Fibroblast of the aortic adventitia (primary cell): ENCODE data around the gene TRANK1. TPM values are rescaled to one million over a fixed set of nuclear protein-coding genes. Genes with fewer than 3 reads are reported as not detected.

Experiments
- DNase-seq: peaks from one replicate; pipeline ENCODE4 v3.0.0-alpha.2; 2010; ENCODE audit warnings: low read depth
- H3K4me3 ChIP-seq: 2 replicates; pipeline ENCODE4 v1.5.1; 2011; ENCODE audit warnings: low read depth, mild to moderate bottlenecking, control low read depth, low read length, moderate library complexity
- total RNA-seq: library from RNA; depleted of rRNA; stranded (reverse); fragments of >200 nt; gene quantifications from 2 replicates; pipeline ENCODE4 v1.2.3, GENCODE V29; 2012; ENCODE audit warnings: low replicate concordance
- TF ChIP-seq, protein P1 (sequence below): IDR thresholded peaks from 2 replicates; pipeline ENCODE4 v1.5.1; 2011; ENCODE audit warnings: mild to moderate bottlenecking, low read length, control low read depth, inconsistent platforms; ENCODE audit not compliant: insufficient read depth

TRANK1 gene
- 32.9 and 123 TPM in 2 replicates for total RNA-seq

DNA sequence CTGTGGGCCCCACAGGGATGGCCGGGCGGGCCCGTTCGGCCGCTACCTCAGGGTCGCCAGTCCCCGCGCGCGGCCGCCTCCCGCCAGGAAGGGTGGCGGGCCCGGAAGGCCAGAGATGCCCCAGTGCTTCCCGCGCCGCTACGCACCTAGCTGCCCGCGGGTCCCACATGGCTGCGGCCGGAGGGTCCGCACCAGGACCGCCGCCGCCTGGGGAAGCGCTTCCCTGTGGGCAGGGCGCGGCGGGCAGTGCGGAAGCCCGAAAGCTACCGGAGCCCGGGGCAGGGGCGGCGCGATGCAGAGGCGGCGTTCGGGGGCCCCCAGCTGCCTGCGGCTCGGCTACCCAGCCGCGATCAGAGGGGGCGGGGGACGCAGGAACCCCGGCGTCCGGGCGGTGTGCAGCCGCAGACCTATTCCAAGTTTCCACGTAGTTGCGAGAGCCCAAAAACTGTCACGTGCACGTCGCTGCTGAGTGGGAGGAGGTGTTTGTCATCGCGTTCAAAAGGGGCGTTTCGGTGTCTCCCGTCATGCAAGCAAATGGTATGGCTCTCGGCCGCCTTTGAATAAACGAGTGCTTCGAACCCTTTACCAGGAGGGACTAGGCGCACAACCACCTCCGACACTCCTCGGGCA lies at the start of gene TRANK1:
Gene TRANK1, minus strand, starts transcription at position 414 of the 630 bp plus-strand sequence. Its CDS starts 245 bp downstream, at position 169.
- H3K4me3 ChIP-seq: peak within 1 kb of the TSS; percentile 77
- TF ChIP-seq, protein P1, sequence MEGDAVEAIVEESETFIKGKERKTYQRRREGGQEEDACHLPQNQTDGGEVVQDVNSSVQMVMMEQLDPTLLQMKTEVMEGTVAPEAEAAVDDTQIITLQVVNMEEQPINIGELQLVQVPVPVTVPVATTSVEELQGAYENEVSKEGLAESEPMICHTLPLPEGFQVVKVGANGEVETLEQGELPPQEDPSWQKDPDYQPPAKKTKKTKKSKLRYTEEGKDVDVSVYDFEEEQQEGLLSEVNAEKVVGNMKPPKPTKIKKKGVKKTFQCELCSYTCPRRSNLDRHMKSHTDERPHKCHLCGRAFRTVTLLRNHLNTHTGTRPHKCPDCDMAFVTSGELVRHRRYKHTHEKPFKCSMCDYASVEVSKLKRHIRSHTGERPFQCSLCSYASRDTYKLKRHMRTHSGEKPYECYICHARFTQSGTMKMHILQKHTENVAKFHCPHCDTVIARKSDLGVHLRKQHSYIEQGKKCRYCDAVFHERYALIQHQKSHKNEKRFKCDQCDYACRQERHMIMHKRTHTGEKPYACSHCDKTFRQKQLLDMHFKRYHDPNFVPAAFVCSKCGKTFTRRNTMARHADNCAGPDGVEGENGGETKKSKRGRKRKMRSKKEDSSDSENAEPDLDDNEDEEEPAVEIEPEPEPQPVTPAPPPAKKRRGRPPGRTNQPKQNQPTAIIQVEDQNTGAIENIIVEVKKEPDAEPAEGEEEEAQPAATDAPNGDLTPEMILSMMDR: no peak
- DNase-seq: peak; percentile 66

DNA sequence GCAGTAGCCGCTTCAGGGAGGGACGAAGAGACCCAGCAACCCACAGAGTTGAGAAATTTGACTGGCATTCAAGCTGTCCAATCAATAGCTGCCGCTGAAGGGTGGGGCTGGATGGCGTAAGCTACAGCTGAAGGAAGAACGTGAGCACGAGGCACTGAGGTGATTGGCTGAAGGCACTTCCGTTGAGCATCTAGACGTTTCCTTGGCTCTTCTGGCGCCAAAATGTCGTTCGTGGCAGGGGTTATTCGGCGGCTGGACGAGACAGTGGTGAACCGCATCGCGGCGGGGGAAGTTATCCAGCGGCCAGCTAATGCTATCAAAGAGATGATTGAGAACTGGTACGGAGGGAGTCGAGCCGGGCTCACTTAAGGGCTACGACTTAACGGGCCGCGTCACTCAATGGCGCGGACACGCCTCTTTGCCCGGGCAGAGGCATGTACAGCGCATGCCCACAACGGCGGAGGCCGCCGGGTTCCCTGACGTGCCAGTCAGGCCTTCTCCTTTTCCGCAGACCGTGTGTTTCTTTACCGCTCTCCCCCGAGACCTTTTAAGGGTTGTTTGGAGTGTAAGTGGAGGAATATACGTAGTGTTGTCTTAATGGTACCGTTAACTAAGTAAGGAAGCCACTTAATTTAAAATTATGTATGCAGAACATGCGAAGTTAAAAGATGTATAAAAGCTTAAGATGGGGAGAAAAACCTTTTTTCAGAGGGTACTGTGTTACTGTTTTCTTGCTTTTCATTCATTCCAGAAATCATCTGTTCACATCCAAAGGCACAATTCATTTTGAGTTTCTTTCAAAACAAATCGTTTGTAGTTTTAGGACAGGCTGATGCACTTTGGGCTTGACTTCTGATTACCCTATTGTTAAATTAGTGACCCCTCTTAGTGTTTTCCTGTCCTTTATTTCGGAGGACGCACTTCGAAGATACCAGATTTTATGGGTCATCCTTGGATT lies 48.8 kb upstream of the TRANK1 start, which contains the start of gene MLH1:
Gene MLH1, plus strand, starts transcription at position 193 of the 958 bp plus-strand sequence. Its CDS starts 30 bp downstream, at position 223.
- H3K4me3 ChIP-seq: peak within 1 kb of the TSS; percentile 97
- TF ChIP-seq, protein P1: no peak
- DNase-seq: peak; percentile 100

DNA sequence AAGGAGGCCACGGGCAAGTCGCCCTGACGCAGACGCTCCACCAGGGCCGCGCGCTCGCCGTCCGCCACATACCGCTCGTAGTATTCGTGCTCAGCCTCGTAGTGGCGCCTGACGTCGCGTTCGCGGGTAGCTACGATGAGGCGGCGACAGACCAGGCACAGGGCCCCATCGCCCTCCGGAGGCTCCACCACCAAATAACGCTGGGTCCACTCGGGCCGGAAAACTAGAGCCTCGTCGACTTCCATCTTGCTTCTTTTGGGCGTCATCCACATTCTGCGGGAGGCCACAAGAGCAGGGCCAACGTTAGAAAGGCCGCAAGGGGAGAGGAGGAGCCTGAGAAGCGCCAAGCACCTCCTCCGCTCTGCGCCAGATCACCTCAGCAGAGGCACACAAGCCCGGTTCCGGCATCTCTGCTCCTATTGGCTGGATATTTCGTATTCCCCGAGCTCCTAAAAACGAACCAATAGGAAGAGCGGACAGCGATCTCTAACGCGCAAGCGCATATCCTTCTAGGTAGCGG lies 48.0 kb upstream of the TRANK1 start, which contains the start of gene EPM2AIP1:
Gene EPM2AIP1, minus strand, starts transcription at position 326 of the 520 bp plus-strand sequence. Its CDS starts 54 bp downstream, at position 272.
- no peak for DNase-seq
- H3K4me3 ChIP-seq: peak within 1 kb of the TSS; percentile 97
- TF ChIP-seq, protein P1: peak; percentile 22

DNA sequence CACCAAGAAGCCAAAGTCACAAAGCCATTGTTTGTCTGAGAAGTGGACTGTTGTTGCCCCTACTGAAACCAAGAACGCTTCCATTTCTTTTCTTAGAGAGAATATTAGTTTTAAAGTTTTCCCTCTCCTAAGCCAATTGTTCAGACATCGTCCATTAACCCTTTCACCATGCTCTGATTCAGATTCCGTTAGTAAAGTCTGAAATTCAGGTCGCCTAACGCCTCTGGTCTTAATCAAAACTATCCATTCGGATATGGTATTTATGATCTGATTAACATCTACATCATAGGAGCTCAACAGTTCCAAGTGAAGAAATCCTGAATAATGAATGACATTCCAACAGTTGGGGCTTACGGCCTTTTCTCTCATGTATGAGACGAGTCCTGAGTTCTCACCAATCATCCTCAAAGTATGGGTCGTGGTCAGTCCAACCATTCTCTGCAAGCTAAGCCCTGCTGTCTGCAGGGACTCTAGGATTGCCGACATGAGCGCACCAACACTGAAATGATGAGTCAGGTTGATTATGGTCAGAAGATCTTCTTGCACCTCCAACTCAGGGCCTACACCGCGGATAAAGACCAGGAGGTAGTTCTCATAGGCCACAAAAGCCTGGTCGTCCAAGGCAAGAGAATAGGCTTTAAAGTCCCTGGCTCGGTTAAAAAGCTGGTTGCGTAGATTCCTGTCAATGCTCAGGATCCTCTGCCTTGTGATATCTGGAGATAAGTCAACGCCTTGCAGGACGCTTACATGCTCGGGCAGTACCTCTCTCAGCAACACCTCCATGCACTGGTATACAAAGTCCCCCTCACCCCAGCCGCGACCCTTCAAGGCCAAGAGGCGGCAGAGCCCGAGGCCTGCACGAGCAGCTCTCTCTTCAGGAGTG lies 47.3 kb upstream of the TRANK1 start:
- H3K4me3 ChIP-seq: peak overlapping the region; percentile 97
- TF ChIP-seq, protein P1: no peak
- DNase-seq: peak; percentile 64

DNA sequence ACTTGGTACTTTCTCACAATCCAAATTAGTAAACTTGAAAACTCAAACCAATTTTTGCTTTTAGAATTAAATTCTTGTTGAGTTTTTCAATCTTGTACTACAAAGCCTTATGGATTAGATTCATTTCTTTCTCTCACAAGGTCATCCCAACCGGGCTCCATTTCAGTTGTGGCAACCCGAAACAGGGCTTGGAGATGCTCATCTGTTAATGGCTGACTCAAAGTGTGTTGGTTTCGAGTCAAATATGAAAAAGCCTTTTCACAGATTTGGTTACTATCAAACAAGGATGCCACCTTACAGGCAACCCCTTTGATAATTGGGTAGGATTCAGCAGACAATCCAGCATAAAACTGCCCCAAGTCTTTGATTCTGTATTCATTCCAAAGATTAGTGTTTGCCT lies 46.3 kb upstream of the TRANK1 start:
- TF ChIP-seq, protein P1: no peak
- peak overlapping the region; percentile 97 for H3K4me3 ChIP-seq
- DNase-seq: no peak

DNA sequence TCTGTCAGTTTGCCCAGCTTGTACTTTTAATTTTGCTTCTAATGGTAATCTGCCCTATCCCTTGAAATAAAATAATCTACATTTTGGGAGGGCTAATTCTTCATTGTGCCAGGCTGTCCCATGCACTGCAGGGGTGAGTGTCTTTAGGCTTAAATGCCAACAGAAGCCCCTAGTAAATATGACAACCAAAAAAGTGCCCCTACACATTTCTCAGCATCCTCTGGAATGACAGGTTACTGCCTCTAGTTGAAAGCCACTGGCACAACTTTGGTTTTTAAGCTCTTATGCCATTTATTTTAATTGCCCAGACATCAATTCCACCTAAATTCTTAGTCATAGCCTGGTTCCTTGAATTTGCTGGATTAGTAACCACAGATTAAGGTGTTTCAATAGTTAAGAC lies 44.7 kb upstream of the TRANK1 start:
- TF ChIP-seq, protein P1: no peak
- DNase-seq: no peak
- peak overlapping the region; percentile 23 for H3K4me3 ChIP-seq
